Measurements from ENCODE around the gene ATP5ME. TPM values are rescaled to one million over a fixed set of nuclear protein-coding genes. Genes with fewer than 3 reads are reported as not detected.

The ATP5ME gene
- total and polyA plus RNA-seq, 2 of the 13 experiments (the other 11 are each of a cell fraction or from before 2014, with no cell fraction given) = 305 to 753 TPM

DNA sequence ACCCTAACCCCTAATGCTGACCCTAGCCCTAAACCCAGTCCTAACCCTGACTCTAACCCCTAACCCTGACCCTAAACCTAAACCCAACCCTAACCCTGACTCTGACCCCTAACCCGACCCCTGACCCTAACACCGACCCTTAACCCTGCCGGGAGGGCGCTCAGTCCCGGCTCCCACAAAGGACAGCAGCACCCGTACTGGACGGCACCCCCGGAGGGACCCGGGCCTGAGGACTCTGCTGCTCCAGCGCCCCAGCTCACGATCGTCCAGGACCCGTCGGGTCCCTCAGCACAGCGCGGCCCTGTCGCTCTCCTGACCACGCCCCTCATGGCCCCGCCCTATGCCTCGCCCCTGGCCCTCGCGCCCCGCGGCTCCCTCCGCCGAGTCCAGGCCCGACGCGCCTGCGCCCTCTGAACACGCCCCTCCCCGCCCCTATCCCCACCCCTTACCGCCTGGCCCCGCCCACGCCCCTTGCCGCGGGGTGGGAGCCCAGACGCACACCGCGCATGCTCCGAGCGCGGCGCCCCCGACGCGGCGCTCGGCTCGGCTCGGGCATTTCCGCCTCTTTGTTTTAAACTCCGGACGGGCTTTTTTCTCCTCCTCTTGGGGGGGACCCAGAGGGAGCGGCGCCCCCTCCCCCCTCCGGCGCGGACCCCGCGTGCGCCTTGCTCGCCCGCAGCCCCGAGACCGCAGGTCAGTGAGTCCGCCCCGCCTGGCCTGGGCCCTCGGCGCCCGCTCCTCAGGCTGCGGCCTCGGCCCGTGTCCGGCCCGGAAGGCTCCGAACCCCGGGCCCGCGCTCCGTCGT lies 31.4 kb upstream of the ATP5ME start, which contains the start of gene PCGF3 (continued):
- TF ChIP-seq NCOA1 (CRISPR knock-in tag; IDR thresholded peaks at IDR 0.05) (no peak), ERF (CRISPR knock-in tag; IDR thresholded peaks at IDR 0.05) (no peak), NR3C1 (CRISPR knock-in tag; IDR thresholded peaks at IDR 0.05) (no peak), ATF1 (CRISPR knock-in tag; IDR thresholded peaks at IDR 0.05) (no peak), ZNF329 (CRISPR knock-in tag; IDR thresholded peaks at IDR 0.05; ENCODE audit: low read depth) (no peak), ZNF629 (CRISPR knock-in tag; conservative IDR thresholded peaks at IDR 0.05) (no peak), ZSCAN30 (CRISPR knock-in tag; IDR thresholded peaks at IDR 0.05) (no peak), ZFP41 (CRISPR knock-in tag; IDR thresholded peaks at IDR 0.05; ENCODE audit: borderline replicate concordance) (no peak), SMAD3 (CRISPR knock-in tag; IDR thresholded peaks at IDR 0.05) (no peak), FOXA1 (IDR thresholded peaks at IDR 0.05) (no peak), FOXA1 (CRISPR knock-in tag; IDR thresholded peaks at IDR 0.05) (no peak), NKX3-1 (CRISPR knock-in tag; IDR thresholded peaks at IDR 0.05) (no peak), ZNF207 (IDR thresholded peaks at IDR 0.05; ENCODE audit: borderline replicate concordance) (no peak), MXD4 (CRISPR knock-in tag; IDR thresholded peaks at IDR 0.05) (0 out of 2 replicates have a peak, but pooled peaks have one; percentile 34), RFXAP (CRISPR knock-in tag; IDR thresholded peaks at IDR 0.05; ENCODE audit: borderline replicate concordance) (no peak), MBNL3 (CRISPR knock-in tag; conservative IDR thresholded peaks at IDR 0.05) (no peak), SMARCE1 (IDR thresholded peaks at IDR 0.05; ENCODE audit: borderline replicate concordance) (no peak)
- TF ChIP-seq, protein P1, sequence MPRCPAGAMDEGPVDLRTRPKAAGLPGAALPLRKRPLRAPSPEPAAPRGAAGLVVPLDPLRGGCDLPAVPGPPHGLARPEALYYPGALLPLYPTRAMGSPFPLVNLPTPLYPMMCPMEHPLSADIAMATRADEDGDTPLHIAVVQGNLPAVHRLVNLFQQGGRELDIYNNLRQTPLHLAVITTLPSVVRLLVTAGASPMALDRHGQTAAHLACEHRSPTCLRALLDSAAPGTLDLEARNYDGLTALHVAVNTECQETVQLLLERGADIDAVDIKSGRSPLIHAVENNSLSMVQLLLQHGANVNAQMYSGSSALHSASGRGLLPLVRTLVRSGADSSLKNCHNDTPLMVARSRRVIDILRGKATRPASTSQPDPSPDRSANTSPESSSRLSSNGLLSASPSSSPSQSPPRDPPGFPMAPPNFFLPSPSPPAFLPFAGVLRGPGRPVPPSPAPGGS (CRISPR knock-in tag; IDR thresholded peaks at IDR 0.05) = peak; percentile 56; the same call in 1 of the 2 replicates
- TF ChIP-seq, protein P2, sequence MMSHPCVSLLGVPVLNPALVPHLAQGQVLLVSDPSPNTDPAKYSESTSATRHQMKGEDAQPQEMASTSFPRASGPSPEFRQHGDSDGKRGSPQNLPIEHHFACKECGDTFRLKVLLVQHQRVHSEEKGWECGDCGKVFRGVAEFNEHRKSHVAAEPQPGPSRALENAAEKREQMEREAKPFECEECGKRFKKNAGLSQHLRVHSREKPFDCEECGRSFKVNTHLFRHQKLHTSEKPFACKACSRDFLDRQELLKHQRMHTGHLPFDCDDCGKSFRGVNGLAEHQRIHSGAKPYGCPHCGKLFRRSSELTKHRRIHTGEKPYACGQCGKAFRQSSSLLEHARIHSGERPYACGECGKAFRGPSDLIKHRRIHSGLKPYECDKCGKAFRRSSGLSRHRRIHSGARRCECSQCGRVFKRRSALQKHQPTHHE (CRISPR knock-in tag; IDR thresholded peaks at IDR 0.05; ENCODE audit: borderline replicate concordance) = no peak
- TF ChIP-seq, protein P3, sequence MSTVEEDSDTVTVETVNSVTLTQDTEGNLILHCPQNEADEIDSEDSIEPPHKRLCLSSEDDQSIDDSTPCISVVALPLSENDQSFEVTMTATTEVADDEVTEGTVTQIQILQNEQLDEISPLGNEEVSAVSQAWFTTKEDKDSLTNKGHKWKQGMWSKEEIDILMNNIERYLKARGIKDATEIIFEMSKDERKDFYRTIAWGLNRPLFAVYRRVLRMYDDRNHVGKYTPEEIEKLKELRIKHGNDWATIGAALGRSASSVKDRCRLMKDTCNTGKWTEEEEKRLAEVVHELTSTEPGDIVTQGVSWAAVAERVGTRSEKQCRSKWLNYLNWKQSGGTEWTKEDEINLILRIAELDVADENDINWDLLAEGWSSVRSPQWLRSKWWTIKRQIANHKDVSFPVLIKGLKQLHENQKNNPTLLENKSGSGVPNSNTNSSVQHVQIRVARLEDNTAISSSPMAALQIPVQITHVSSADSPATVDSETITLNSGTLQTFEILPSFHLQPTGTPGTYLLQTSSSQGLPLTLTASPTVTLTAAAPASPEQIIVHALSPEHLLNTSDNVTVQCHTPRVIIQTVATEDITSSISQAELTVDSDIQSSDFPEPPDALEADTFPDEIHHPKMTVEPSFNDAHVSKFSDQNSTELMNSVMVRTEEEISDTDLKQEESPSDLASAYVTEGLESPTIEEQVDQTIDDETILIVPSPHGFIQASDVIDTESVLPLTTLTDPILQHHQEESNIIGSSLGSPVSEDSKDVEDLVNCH (CRISPR knock-in tag; IDR thresholded peaks at IDR 0.05) = no peak
- TF ChIP-seq, protein P4, sequence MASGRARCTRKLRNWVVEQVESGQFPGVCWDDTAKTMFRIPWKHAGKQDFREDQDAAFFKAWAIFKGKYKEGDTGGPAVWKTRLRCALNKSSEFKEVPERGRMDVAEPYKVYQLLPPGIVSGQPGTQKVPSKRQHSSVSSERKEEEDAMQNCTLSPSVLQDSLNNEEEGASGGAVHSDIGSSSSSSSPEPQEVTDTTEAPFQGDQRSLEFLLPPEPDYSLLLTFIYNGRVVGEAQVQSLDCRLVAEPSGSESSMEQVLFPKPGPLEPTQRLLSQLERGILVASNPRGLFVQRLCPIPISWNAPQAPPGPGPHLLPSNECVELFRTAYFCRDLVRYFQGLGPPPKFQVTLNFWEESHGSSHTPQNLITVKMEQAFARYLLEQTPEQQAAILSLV (CRISPR knock-in tag; IDR thresholded peaks at IDR 0.05; ENCODE audit: borderline replicate concordance) = peak; percentile 62; the same call in 1 of the 2 replicates
- TF ChIP-seq, protein P5, sequence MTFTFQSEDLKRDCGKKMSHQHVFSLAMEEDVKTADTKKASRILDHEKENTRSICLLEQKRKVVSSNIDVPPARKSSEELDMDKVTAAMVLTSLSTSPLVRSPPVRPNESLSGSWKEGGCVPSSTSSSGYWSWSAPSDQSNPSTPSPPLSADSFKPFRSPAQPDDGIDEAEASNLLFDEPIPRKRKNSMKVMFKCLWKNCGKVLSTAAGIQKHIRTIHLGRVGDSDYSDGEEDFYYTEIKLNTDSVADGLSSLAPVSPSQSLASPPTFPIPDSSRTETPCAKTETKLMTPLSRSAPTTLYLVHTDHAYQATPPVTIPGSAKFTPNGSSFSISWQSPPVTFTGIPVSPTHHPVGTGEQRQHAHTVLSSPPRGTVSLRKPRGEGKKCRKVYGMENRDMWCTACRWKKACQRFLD (CRISPR knock-in tag; IDR thresholded peaks at IDR 0.05; ENCODE audit: borderline replicate concordance) = no peak

Measured in HepG2 (cell line).